NCI-H510A treated with DMSO at 0.1 percent for 48 hours (cell line): ENCODE results near the gene ABR.

Experiments
- DNase-seq: peaks from one replicate; lab custom pipeline; 2025; lab: John Stamatoyannopoulos, UW

The ABR gene

GRCh38 chr17:1179818-1180742 lies at the start of gene ABR:
ABR (minus strand) TSS chr17:1179981; CDS start chr17:1179727, 254 bp downstream.
- DNase-seq, result no peak

- no peak for DNase-seq
Measured at GRCh38 chr17:1229349-1229899, 49.6 kb upstream of the ABR start.

GRCh38 chr17:1228781-1229348 lies 49.1 kb upstream of the ABR start:
- no peak for DNase-seq

GRCh38 chr17:1227917-1228780 lies 48.4 kb upstream of the ABR start:
- DNase-seq, result no peak

GRCh38 chr17:1227365-1227764 lies 47.6 kb upstream of the ABR start:
- DNase-seq, result no peak

GRCh38 chr17:1226308-1226707 lies 46.5 kb upstream of the ABR start:
- DNase-seq, result no peak

- DNase-seq, result no peak
Measured at GRCh38 chr17:1224330-1224729, 44.5 kb upstream of the ABR start.

GRCh38 chr17:1223662-1224061 lies 43.9 kb upstream of the ABR start:
- DNase-seq, result no peak

GRCh38 chr17:1222321-1222720 lies 42.5 kb upstream of the ABR start:
- no peak for DNase-seq

GRCh38 chr17:1221209-1221608 lies 41.4 kb upstream of the ABR start:
- no peak for DNase-seq

GRCh38 chr17:1220346-1220745 lies 40.6 kb upstream of the ABR start:
- no peak for DNase-seq

GRCh38 chr17:1217089-1217385 lies 37.3 kb upstream of the ABR start:
- DNase-seq, result no peak

- DNase-seq, result no peak
Measured at GRCh38 chr17:1216217-1217088, 36.7 kb upstream of the ABR start.

GRCh38 chr17:1212946-1213345 lies 33.2 kb upstream of the ABR start:
- DNase-seq, result no peak

GRCh38 chr17:1211287-1211686 lies 31.5 kb upstream of the ABR start:
- DNase-seq, result no peak

- DNase-seq, result no peak
Measured at GRCh38 chr17:1208966-1209365, 29.2 kb upstream of the ABR start.

- no peak for DNase-seq
Measured at GRCh38 chr17:1206026-1206777, 26.4 kb upstream of the ABR start.

- DNase-seq, result no peak
Measured at GRCh38 chr17:1203967-1204291, 24.1 kb upstream of the ABR start.

GRCh38 chr17:1203111-1203966 lies 23.6 kb upstream of the ABR start:
- DNase-seq, result no peak

GRCh38 chr17:1202291-1202690 lies 22.5 kb upstream of the ABR start:
- no peak for DNase-seq
